Activated CD4-positive, alpha-beta T cell treated with anti-CD3 and anti-CD28 coated beads, Interleukin-2, amount 50 U/mL, for 48 hours (primary cell): Measurements from ENCODE around the gene CCDC15.
"Not testable (repeated sequence)": the region's sequence is repeated elsewhere in the genome, so short reads cannot be mapped to it uniquely, and the experiment has no call there.

ENCODE experiments used
- DNase-seq, 2 experiments: peaks; one replicate each; pipeline ENCODE4 v3.0.0-alpha.2; 2020

The CCDC15 gene

GRCh38 chr11:125001849-125002248 is 47.8 kb downstream of the CCDC15 start:
- no peak for DNase-seq

DNA sequence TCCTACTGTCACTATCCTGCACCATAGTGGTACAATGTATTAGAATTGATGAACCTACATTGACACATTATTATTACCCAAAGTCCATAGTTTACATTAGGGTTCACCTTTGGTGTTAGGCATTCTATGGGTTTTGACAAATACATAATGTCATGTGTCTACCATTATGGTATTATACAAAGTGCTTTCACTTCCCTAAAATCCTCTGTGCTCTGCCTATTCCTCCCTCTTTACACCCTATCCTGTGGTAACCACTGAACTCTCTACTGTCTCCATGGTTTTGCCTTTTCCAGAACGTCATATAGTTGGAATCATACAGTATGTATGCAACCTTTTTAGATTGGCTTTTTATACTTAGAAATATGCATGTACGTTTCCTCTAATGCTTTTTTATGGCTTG is 51.5 kb downstream of the CCDC15 start:
- no peak for DNase-seq

GRCh38 chr11:125016413-125016812 is 62.4 kb downstream of the CCDC15 start:
- DNase-seq, result no peak

- no peak for DNase-seq
Measured at GRCh38 chr11:125020342-125020741, 66.3 kb downstream of the CCDC15 start.

GRCh38 chr11:125022551-125022950 is 68.5 kb downstream of the CCDC15 start:
- DNase-seq, result no peak

- no peak for DNase-seq
Measured at GRCh38 chr11:125025968-125026367, 72.0 kb downstream of the CCDC15 start.

- not testable (repeated sequence) for DNase-seq
Measured at GRCh38 chr11:125029431-125029830, 75.4 kb downstream of the CCDC15 start.

- no peak for DNase-seq
Measured at GRCh38 chr11:125036933-125037332, 82.9 kb downstream of the CCDC15 start.

DNA sequence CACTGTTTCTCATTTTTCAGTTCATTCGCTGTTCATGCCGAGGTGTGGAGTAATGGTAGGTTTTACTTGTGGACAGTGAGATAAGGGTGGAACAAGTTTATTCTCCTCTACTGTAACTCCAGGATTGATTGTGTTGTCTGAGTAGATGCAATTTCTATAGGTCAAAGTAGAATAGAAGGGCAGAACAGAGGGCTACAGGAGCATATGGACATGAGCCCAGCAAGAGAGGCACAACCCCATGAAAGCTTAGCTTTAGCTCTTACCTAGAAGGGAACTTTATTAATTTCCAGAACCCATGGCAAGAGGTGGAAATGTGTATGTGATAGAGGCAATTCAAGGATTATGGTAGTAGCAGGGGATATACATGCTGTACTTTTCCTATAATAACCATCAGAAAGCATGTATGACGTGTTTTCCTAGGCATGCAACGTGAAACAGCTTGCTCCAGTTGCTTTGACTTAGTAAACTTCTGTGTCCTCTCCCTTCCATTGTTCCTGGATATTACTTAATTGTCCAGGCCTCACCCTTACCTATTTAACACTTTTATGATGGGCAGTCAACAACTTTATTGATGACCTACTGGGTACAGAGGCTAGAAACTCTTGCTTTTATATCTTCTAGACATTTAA is 95.3 kb downstream of the CCDC15 start:
- DNase-seq, result no peak

DNA sequence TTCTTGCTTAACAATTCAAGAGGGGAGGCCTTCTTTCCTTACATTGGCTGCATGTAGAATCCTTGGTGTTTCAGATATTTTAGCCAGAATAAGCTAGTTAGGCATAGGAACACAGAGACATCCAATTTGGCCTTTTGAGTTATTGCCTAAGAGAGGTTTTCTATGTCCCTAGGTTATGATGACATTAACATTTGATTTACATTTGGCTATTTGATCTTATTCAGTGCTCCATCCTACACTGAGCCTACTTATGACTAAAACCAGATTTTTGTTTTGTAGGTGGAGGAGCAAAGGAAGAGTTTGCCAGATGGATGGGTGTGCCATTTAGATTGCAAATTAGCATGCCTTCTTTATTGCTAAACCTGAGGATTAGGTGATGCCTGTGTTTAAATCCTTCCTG is 98.0 kb downstream of the CCDC15 start:
- no peak for DNase-seq

GRCh38 chr11:125053167-125053566 is 99.2 kb downstream of the CCDC15 start:
- DNase-seq, result no peak

- no peak for DNase-seq
Measured at GRCh38 chr11:125055107-125055715, 101.2 kb downstream of the CCDC15 start.

DNA sequence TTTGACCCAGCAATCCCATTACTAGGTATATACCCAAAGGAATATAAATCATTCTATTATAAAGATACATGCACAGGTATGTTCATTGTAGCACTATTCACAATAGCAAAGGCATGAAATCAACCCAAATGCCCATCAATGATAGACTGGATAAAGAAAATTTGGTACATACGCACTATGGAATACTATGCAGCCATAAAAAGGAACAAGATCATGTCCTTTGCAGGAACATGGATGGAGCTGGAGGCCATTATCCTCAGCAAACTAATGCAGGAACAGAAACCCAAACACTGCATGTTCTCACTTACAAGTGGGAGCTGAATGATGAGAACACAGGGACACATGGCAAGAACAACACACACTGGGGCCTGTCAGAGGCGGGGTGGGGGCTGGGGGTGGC is 102.1 kb downstream of the CCDC15 start:
- DNase-seq, result not testable (repeated sequence)

- DNase-seq, result no peak
Measured at GRCh38 chr11:125056931-125057692, 103.1 kb downstream of the CCDC15 start.

GRCh38 chr11:125057693-125058016 is 103.7 kb downstream of the CCDC15 start:
- no peak for DNase-seq

- DNase-seq, result no peak
Measured at GRCh38 chr11:125061281-125061680, 107.3 kb downstream of the CCDC15 start.

GRCh38 chr11:125062218-125062930 is 108.4 kb downstream of the CCDC15 start:
- no peak for DNase-seq

- DNase-seq, result peak; percentile 54 to 65
Measured at GRCh38 chr11:125062931-125063428, 109.0 kb downstream of the CCDC15 start, which contains the start of gene SLC37A2. Gene SLC37A2 (plus strand): TSS chr11:125063305. CDS start chr11:125063368, 63 bp downstream.

GRCh38 chr11:125063429-125064043 is 109.5 kb downstream of the CCDC15 start:
- DNase-seq, result peak in 1 of 2 experiments; percentile 17

GRCh38 chr11:125064070-125064469 is 110.1 kb downstream of the CCDC15 start:
- DNase-seq, result no peak

- DNase-seq, result no peak
Measured at GRCh38 chr11:125068368-125068767, 114.4 kb downstream of the CCDC15 start.

GRCh38 chr11:125069008-125069407 is 115.0 kb downstream of the CCDC15 start:
- DNase-seq, result no peak

- no peak for DNase-seq
Measured at GRCh38 chr11:125069796-125070195, 115.8 kb downstream of the CCDC15 start.
